ENCODE data around the gene IDUA. TPM values are rescaled to one million over a fixed set of nuclear protein-coding genes. Genes with fewer than 3 reads are reported as not detected.
"Not testable (repeated sequence)": the region's sequence is repeated elsewhere in the genome, so short reads cannot be mapped to it uniquely, and the experiment has no call there.

The IDUA gene
- total RNA-seq = 3.3 and 21.0 TPM in 2 replicates

GRCh38 chr4:986879-987623 is at the start of gene IDUA:
IDUA (plus strand) TSS chr4:987044; CDS start chr4:987085, 41 bp downstream.
- no peak for DNase-seq (ENCODE audit: low read depth)

- not testable (repeated sequence) for DNase-seq (ENCODE audit: low read depth)
Measured at GRCh38 chr4:939508-939907, 47.3 kb upstream of the IDUA start.

GRCh38 chr4:945274-946102 is 41.4 kb upstream of the IDUA start:
- DNase-seq (ENCODE audit: low read depth) = no peak

GRCh38 chr4:946103-946450 is 40.8 kb upstream of the IDUA start:
- DNase-seq (ENCODE audit: low read depth) = no peak

GRCh38 chr4:946517-947471 is 40.0 kb upstream of the IDUA start:
- no peak for DNase-seq (ENCODE audit: low read depth)

GRCh38 chr4:947491-947971 is 39.3 kb upstream of the IDUA start:
- no peak for DNase-seq (ENCODE audit: low read depth)

GRCh38 chr4:948101-948935 is 38.5 kb upstream of the IDUA start:
- DNase-seq (ENCODE audit: low read depth) = no peak

GRCh38 chr4:948936-949300 is 37.9 kb upstream of the IDUA start:
- no peak for DNase-seq (ENCODE audit: low read depth)

- no peak for DNase-seq (ENCODE audit: low read depth)
Measured at GRCh38 chr4:949656-950055, 37.2 kb upstream of the IDUA start.

- DNase-seq (ENCODE audit: low read depth) = no peak
Measured at GRCh38 chr4:950136-951020, 36.5 kb upstream of the IDUA start.

GRCh38 chr4:951186-951585 is 35.7 kb upstream of the IDUA start:
- DNase-seq (ENCODE audit: low read depth) = no peak

- no peak for DNase-seq (ENCODE audit: low read depth)
Measured at GRCh38 chr4:951594-952468, 35.0 kb upstream of the IDUA start.

- DNase-seq (ENCODE audit: low read depth) = no peak
Measured at GRCh38 chr4:952881-953573, 33.8 kb upstream of the IDUA start.

GRCh38 chr4:953574-953915 is 33.3 kb upstream of the IDUA start:
- no peak for DNase-seq (ENCODE audit: low read depth)

- no peak for DNase-seq (ENCODE audit: low read depth)
Measured at GRCh38 chr4:954211-955020, 32.4 kb upstream of the IDUA start.

GRCh38 chr4:955161-955921 is 31.5 kb upstream of the IDUA start:
- DNase-seq (ENCODE audit: low read depth) = no peak

GRCh38 chr4:955931-956381 is 30.9 kb upstream of the IDUA start:
- DNase-seq (ENCODE audit: low read depth) = no peak
